Esophagus muscularis mucosa (tissue), 4 donors: ENCODE data around the gene ALS2CL. TPM values are rescaled to one million over a fixed set of nuclear protein-coding genes. Genes with fewer than 3 reads are reported as not detected.
"Not testable (repeated sequence)": the region's sequence is repeated elsewhere in the genome, so short reads cannot be mapped to it uniquely, and the experiment has no call there.

Experiments used
- DNase-seq: peaks from one replicate; pipeline ENCODE4 v3.0.0-alpha.2; 2017; ENCODE audit errors: extremely low spot score
- H3K27ac ChIP-seq, 4 donors: fragments of 200-600 bp; sonication (generic); replicated peaks in 1 of 4; 1 replicate in 3 of 4; 2 replicates in 1 of 4; pipeline ENCODE4 v1.5.1; 2016 to 2019; ENCODE audit warnings: mild to moderate bottlenecking in 1 of 4
- H3K27me3 ChIP-seq, 4 donors: fragments of 200-600 bp; sonication (generic); one replicate each; pipeline versions ENCODE4 v1.5.1 to v1.6.0; 2016 to 2019
- H3K36me3 ChIP-seq, 4 donors: fragments of 200-600 bp; sonication (generic); one replicate each; pipeline ENCODE4 v1.5.1; 2016 to 2019
- H3K4me1 ChIP-seq, 4 donors: fragments of 200-600 bp; sonication (generic); one replicate each; pipeline ENCODE4 v1.5.1; 2016 to 2019
- H3K4me3 ChIP-seq, 4 donors: fragments of 200-600 bp; sonication (generic); 1 replicate in 2 of 4; 2 replicates in 2 of 4; pipeline ENCODE4 v1.5.1; 2016 to 2019; ENCODE audit warnings: mild to moderate bottlenecking in 4 of 4, moderate library complexity in 1 of 4
- H3K9me3 ChIP-seq, 4 donors: fragments of 200-600 bp; sonication (generic); 1 replicate in 3 of 4; 2 replicates in 1 of 4; pipeline ENCODE4 v1.5.1; 2016 to 2019
- CTCF ChIP-seq, 3 experiments: fragments of 200-600 bp in 2 of 3; fragments of 450-650 bp in 1 of 3; sonication (generic) in 2 of 3; IDR thresholded peaks; one replicate each; pipeline ENCODE4 v1.5.1; 2017 to 2019; ENCODE audit warnings: antibody characterized with exemption in 3 of 3, mild to moderate bottlenecking in 2 of 3, moderate library complexity in 1 of 3
- EP300 ChIP-seq: sonication (generic); formaldehyde crosslinking; IDR thresholded peaks from one replicate; pipeline ENCODE4 v1.6.1; 2017; ENCODE audit warnings: antibody characterized with exemption
- POLR2A ChIP-seq: fragments of 450-650 bp; IDR thresholded peaks from one replicate; pipeline ENCODE4 v1.6.1; 2017; ENCODE audit warnings: antibody characterized with exemption, moderate library complexity, mild to moderate bottlenecking, low read depth
- POLR2AphosphoS5 ChIP-seq, 2 donors: sonication (generic); formaldehyde crosslinking; IDR thresholded peaks; one replicate each; pipeline ENCODE4 v1.6.1; 2017; ENCODE audit warnings: antibody characterized with exemption in 2 of 2
- WGBS: methylation state at CpG from one replicate; pipeline ENCODE4 v1.1.5; 2018; 5-methylcytosine and 5-hydroxymethylcytosine counted together
- intact Hi-C: fragments of 100-400 bp; cut with DNase I; formaldehyde crosslinking; loops from one replicate; pipeline ENCODE4 v1.15.1; 2023
- total RNA-seq, 4 donors: library from RNA; depleted of rRNA; stranded (reverse); fragments of >200 nt; gene quantifications; one replicate each; pipeline versions ENCODE4 v1.1.0 to v1.2.1, GENCODE V29; 2016

Gene ALS2CL
- total RNA-seq, 4 donors from 2014 or later = 3.3 to 11.8 (median 10.8) TPM

- no peaks in the 10 kb centered on the region for H3K9me3 ChIP-seq
- no peak overlapping the region for H3K27ac ChIP-seq
- TF ChIP-seq POLR2A (no peak), EP300 (no peak), POLR2AphosphoS5 (IDR thresholded peaks at IDR 0.05) (no peak), CTCF (IDR thresholded peaks at IDR 0.05) (no peak)
- no peaks in the 10 kb centered on the region for H3K36me3 ChIP-seq
- intact Hi-C loops = loop anchor here (5.0 kb wide), 1 partner anchor 155 kb away; the partner anchor contains the start of gene MYL3
- no peak for DNase-seq
- H3K27me3 ChIP-seq = no peaks in the 10 kb centered on the region
- peaks cover 0 to 7% (median 1%) of the 10 kb centered on the region in 4 donors for H3K4me1 ChIP-seq
- H3K4me3 ChIP-seq = no peak overlapping the region
- 89% methylated on average over 4 of the region's 7 CpGs for WGBS
Observed at GRCh38 chr3:46707601-46708011, 14.1 kb upstream of the ALS2CL start.

GRCh38 chr3:46706771-46707582, 13.5 kb upstream of the ALS2CL start:
- Histone ChIP-seq H3K27ac (no peak overlapping the region), H3K9me3 (no peaks in the 10 kb centered on the region), H3K36me3 (no peaks in the 10 kb centered on the region), H3K27me3 (no peaks in the 10 kb centered on the region), H3K4me3 (no peak overlapping the region), H3K4me1 (peaks cover 0 to 8% (median 4%) of the 10 kb centered on the region in 4 donors)
- TF ChIP-seq POLR2AphosphoS5 (IDR thresholded peaks at IDR 0.05) (no peak), EP300 (no peak), CTCF (IDR thresholded peaks at IDR 0.05) (no peak)
- 79% methylated on average over 10 of the region's 13 CpGs for WGBS
- no peak for DNase-seq
- intact Hi-C loops = loop anchor here (5.0 kb wide), 1 partner anchor 155 kb away; the partner anchor contains the start of gene MYL3

GRCh38 chr3:46705751-46706552, 12.5 kb upstream of the ALS2CL start:
- WGBS = 84% methylated on average over 17 of the region's 19 CpGs
- Histone ChIP-seq H3K4me1 (peaks cover 8 to 18% (median 13%) of the 10 kb centered on the region in 4 donors), H3K36me3 (no peaks in the 10 kb centered on the region), H3K9me3 (no peaks in the 10 kb centered on the region), H3K4me3 (no peak overlapping the region), H3K27ac (no peak overlapping the region), H3K27me3 (peaks cover 0 to 7% (median 0%) of the 10 kb centered on the region in 4 donors)
- TF ChIP-seq EP300 (no peak), POLR2A (no peak)
- intact Hi-C loops = loop anchor here (2.0 to 5.0 kb wide), 2 partner anchors 156 to 189 kb away; partner anchors contain the start of gene MYL3
- DNase-seq = no peak

GRCh38 chr3:46705022-46705530, 11.6 kb upstream of the ALS2CL start:
- WGBS = 0% methylated on average over 3 of the region's 4 CpGs
- no peaks in the 10 kb centered on the region for H3K9me3 ChIP-seq
- H3K27me3 ChIP-seq = peaks cover 0 to 7% (median 0%) of the 10 kb centered on the region in 4 donors
- no peak overlapping the region for H3K27ac ChIP-seq
- H3K4me1 ChIP-seq = peaks cover 17 to 27% (median 22%) of the 10 kb centered on the region in 4 donors
- intact Hi-C loops = loop anchor here (2.0 to 5.0 kb wide), 2 partner anchors 157 to 190 kb away; partner anchors contain the start of gene MYL3
- TF ChIP-seq CTCF (IDR thresholded peaks at IDR 0.05) (peak; percentile 91 to 99 (median 97)), POLR2AphosphoS5 (IDR thresholded peaks at IDR 0.05) (peak in 1 of 2 donors; percentile 15), EP300 (no peak)
- no peak overlapping the region for H3K4me3 ChIP-seq
- DNase-seq = no peak
- H3K36me3 ChIP-seq = no peaks in the 10 kb centered on the region

- intact Hi-C loops = loop anchor here (2.0 kb wide), 1 partner anchor 190 kb away; no protein-coding TSS in a partner anchor
- not testable (repeated sequence) for DNase-seq
Observed at GRCh38 chr3:46704346-46704745, 10.9 kb upstream of the ALS2CL start.

More at GRCh38 chr3:46704346-46704745, 10.9 kb upstream of the ALS2CL start:
- H3K36me3 ChIP-seq, H3K27ac ChIP-seq, H3K27me3 ChIP-seq, H3K9me3 ChIP-seq, H3K4me3 ChIP-seq: not testable (repeated sequence)
- 44% methylated on average over 3 of the region's 7 CpGs for WGBS
- H3K4me1 ChIP-seq = peaks cover 24 to 34% (median 30%) of the 10 kb centered on the region in 4 donors
